OCI-LY3 (cell line): ENCODE results near the gene ESPN.

Experiments used
- CTCF ChIP-seq: fragments of 200-600, 300-600 bp; sonication (generic); IDR thresholded peaks from 2 replicates; pipeline ENCODE4 v1.5.1; 2014; ENCODE audit warnings: antibody characterized with exemption, low read length, low read depth
- EZH2phosphoT487 ChIP-seq: fragments of 200-600 bp; shearing (Covaris generic); IDR thresholded peaks from 2 replicates; pipeline ENCODE4 v1.6.1; 2018; ENCODE audit warnings: antibody characterized with exemption, mixed run types, low read depth

- TF ChIP-seq CTCF: no peak
- no peak for TF ChIP-seq EZH2phosphoT487
Observed at GRCh38 chr1:6447016-6447817, 22.6 kb downstream of the ESPN start.
